ENCODE data around the gene UROC1. TPM values are rescaled to one million over a fixed set of nuclear protein-coding genes. Genes with fewer than 3 reads are reported as not detected.

The UROC1 gene
- total RNA-seq, 1 experiment from 2014 or later: not detected

GRCh38 chr3:126464093-126464492 is 53.5 kb downstream of the UROC1 start:
- Histone ChIP-seq H3K18ac (ENCODE audit: insufficient read length, low read depth, low read length) (no peak overlapping the region), H4K5ac (ENCODE audit: insufficient read length, low read depth, low read length) (no peak overlapping the region), H2BK5ac (ENCODE audit: insufficient read length, low read length) (no peak overlapping the region), H3K4ac (ENCODE audit: low read depth, low read length) (no peak overlapping the region), H4K20me1 (ENCODE audit: control insufficient read depth, insufficient read depth, insufficient read length) (no peaks in the 10 kb centered on the region), H2BK120ac (ENCODE audit: low read depth, low read length, poor library complexity, severe bottlenecking) (no peak overlapping the region), H3K4me1 (ENCODE audit: insufficient read depth, low read length) (no peaks in the 10 kb centered on the region), H3K9me3 (ENCODE audit: control insufficient read depth, low read depth, low read length) (no peaks in the 10 kb centered on the region), H2BK15ac (ENCODE audit: low read depth, low read length) (no peak overlapping the region), H2AFZ (ENCODE audit: low read length) (no peak overlapping the region), H3K4me2 (ENCODE audit: insufficient read depth, insufficient read length, low read length) (no peak overlapping the region), H2AK5ac (ENCODE audit: insufficient read length, low read length) (no peak overlapping the region), H3K14ac (ENCODE audit: insufficient read depth, low read length) (no peak overlapping the region), H2BK12ac (ENCODE audit: insufficient read length, low read depth, low read length) (no peak overlapping the region), H3K23ac (ENCODE audit: insufficient read length, low read depth, low read length) (no peak overlapping the region), H4K91ac (ENCODE audit: insufficient read length, low read depth, low read length) (no peak overlapping the region), H3K79me2 (ENCODE audit: insufficient read depth, low read length) (no peaks in the 10 kb centered on the region; the same call in 1 of the 2 replicates), H3K23me2 (ENCODE audit: insufficient read length, low read depth, low read length, poor library complexity, severe bottlenecking) (no peaks in the 10 kb centered on the region), H3K79me1 (ENCODE audit: insufficient read depth, low read depth, low read length, poor library complexity, severe bottlenecking) (peaks cover 10% of the 10 kb centered on the region), H3K27ac (ENCODE audit: insufficient read length, low read depth, low read length) (no peak overlapping the region), H4K8ac (replicated peaks; ENCODE audit: insufficient read length, low read depth, low read length) (no peak overlapping the region), H3T11ph (ENCODE audit: low read length) (no peak overlapping the region), H3K9ac (ENCODE audit: extremely low read depth, insufficient read length, low read length) (no peak overlapping the region), H2BK20ac (ENCODE audit: low read depth, low read length, poor library complexity, severe bottlenecking) (no peak overlapping the region), H3K56ac (ENCODE audit: insufficient read length, low read depth, low read length) (no peak overlapping the region), H3K27me3 (ENCODE audit: insufficient read depth, low read length) (no peaks in the 10 kb centered on the region)
- H3K27ac Mint-ChIP-seq: no peak overlapping the region
- WGBS (ENCODE audit: extremely low coverage, insufficient read length, low lambda C conversion rate): no CpG with 5 or more reads among the region's 4 CpGs
- H3K4me3 Mint-ChIP-seq: no peak overlapping the region
- H3K4me1 Mint-ChIP-seq: no peaks in the 10 kb centered on the region
- no peak for TF ChIP-seq CTCF (conservative IDR thresholded peaks at IDR 0.05)
- DNase-seq: no peak
- H3K27me3 Mint-ChIP-seq (ENCODE audit: low read depth): no peaks in the 10 kb centered on the region
- no peaks in the 10 kb centered on the region for H3K9me3 Mint-ChIP-seq
- H3K36me3 Mint-ChIP-seq (ENCODE audit: insufficient read depth in 1 of 3, low read depth in 3 of 3): peaks cover 45 to 90% (median 74%) of the 10 kb centered on the region in 3 experiments; a peak in 6 of 7 replicates
